HG02870 (cell line): ENCODE measurements around the gene HMGN2.
A peak's percentile ranks its signal among the peaks of the same experiment; 100 is the strongest.
"Not testable (repeated sequence)": the region's sequence is repeated elsewhere in the genome, so short reads cannot be mapped to it uniquely, and the experiment has no call there.

Source experiments
- ATAC-seq: cut with Tn5 transposase; IDR thresholded peaks from one replicate; pipeline ENCODE4 v1.9.1; 2021; ENCODE audit warnings: mild to moderate bottlenecking, moderate library complexity; ENCODE audit not compliant: unreplicated experiment

Gene HMGN2

DNA sequence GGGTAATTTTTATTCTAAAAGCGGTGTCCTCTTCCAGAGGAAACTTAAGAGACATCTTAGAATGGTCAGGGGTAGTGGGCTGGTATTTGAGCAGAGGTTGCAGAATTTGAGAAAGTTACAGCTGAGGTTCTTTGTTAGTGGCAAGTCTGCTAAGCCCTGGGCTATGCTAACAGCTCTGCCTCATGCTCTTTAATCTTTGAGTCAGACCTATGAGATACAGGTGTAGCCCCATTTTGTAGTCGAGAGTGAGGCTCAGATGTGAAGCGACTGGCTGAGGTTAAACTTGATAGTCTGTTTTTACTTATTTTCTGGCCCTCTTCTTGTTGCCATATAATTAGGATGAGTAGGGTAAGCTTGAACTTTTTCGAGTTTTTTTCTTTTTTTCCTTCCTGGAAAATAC is 4.7 kb downstream of the HMGN2 start:
- no peak for ATAC-seq

DNA sequence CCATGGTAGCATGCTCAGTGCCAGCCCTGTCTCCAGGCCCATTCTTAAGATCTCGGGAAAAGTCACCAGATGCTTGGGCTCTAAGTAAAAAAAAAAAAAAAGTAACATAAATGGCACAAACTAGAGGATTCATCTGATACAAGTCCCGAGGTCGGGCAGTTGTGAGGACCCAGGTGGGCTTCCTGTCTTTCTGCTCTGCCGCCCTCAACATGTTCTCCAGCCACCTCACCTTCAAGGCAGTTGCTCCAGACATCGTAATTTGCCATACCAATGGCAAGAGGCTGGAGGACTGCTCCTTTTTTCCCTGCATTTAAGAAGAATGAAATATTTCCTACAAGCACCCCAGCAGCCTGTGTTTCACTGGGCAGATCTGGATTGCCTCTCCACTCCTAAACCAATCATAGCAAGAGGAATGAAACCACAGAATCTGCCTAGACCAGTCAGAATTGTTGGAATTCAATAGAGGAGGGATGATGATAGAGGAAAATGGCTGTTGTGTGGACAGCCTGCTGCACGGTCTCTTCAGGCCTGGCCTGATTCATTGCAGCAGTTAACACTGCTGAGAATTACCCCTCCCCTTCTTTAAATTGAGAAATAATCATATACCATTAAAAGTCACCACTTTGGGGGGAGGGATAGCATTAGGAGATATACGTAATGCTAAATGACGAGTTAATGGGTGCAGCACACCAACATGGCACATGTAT is 5.4 kb downstream of the HMGN2 start:
- ATAC-seq, result no peak

DNA sequence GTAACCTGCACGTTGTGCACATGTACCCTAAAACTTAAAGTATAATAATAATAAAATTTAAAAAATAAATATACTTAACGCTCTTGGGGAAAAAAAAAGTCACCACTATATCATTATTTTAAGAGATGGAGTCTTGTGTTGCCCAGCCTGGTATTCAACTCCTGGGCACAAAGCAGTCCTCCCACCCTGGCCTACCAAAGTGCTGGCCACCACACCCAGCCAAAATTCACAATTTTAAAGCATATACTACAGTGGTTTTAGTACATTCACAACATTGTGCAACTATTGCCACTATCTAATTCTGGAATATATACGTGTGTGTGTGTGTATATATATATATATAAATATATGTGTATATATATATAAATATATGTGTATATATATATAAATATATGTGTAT is 5.9 kb downstream of the HMGN2 start:
- ATAC-seq, result no peak

DNA sequence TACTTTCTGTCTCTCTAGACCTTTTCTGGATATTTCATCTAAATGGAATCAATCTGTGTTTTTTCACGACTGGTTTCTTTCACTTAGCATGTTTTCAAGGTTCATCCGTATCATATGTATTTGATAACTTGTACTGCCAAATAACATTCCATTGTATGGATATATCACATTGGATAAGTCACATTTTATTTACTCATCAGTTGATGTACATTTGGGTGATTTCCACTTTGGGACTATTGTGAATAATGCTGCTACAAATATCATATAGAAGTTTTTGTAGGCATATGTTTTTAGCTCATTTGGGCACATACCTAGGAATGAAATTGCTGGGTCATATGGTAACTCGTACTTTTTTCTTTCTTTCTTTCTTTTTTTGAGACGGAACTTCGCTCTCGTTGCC is 6.7 kb downstream of the HMGN2 start:
- no peak for ATAC-seq

DNA sequence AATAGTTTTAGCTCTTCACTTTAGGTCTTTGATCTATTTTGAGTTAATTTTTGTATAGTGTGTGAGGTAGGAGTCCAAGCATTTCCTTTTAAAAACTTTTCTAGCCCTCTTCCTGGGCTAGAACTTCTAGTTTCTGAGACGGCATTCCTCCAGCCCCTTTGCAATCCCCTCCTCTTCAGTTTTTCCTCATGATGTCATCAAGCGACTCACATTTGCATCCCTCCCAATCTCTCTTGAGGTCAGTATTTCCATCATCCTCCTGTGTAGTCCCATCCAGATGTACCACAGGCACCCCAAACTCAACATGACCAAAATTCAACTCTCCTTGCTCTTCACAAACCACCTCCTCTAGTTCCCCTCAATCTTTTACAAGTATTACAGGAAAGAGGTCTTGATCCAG is 10.7 kb downstream of the HMGN2 start:
- ATAC-seq, result no peak

DNA sequence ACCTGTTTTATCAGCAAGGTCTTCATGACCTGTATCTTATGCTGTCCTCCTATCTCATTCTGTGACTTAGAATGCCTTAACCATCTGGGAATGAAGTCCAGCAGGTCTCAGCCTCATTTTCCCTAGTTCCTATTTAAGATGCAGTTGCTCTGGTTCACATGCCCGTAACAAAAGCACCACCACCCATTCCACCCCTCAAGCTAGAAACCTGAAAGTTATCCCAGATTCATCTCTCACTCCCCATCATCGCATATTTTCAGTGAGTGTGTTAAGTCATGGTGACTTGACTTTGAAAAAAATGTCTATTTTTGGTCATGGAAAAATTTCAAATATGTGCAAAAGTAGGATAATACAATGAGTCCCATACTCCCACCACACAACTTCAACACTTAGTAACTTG is 11.7 kb downstream of the HMGN2 start:
- no peak for ATAC-seq

DNA sequence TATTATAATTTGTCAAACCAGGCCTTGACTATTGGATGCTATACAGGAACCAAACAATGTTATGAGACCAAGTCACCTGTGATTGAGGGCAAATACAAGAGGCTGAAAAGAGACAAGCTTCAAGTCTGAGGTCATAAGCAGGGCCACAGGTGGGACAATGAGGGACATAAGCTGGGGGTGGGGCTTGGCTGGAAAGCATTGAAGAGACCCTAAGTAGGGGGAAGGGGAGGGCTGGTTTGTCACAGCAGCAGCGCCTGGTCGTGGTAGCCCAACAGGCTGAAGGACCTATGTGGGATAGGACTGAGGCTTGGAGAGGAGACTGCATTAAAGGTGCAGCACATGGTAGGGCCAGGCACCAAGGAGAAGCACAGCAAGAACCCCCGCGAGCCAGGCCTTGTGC is 17.9 kb downstream of the HMGN2 start:
- no peak for ATAC-seq

DNA sequence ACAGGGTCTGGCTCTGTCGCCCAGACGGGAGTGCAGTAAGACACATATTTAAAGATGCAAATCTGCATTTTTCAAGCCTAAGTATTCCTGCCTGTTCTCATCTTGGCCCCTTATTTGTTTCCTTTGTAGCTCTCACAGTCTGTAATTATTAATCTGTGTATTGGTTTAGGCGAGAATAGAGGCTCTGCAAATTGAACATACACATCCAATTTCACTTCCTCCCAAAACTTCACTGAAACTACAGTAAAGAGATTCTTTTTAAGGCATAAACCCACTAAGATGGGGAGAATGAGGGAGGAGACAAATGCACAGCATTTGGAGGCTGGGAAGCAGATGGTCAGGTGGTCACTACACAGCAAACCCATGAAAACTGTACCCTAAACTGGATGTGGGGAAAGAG is 21.0 kb downstream of the HMGN2 start:
- no peak for ATAC-seq

DNA sequence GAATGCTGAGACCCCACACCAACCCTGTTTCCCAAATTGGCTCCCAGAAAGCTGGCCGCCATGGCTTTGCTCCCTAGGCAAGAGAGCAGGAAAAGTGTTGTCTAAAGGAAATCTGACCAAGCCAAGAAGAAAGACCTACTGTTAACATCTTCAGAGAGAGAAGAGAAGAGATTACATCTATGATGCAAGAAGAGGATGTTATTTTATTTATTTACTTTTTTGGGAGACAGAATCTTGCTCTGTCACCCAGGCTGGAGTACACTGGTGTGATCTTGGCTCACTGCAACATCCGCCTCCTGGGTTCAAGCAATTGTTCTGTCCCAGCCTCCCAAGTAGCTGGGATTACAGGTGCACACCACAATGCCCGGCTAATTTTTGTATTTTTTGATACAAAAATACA is 21.7 kb downstream of the HMGN2 start:
- ATAC-seq, result no peak

DNA sequence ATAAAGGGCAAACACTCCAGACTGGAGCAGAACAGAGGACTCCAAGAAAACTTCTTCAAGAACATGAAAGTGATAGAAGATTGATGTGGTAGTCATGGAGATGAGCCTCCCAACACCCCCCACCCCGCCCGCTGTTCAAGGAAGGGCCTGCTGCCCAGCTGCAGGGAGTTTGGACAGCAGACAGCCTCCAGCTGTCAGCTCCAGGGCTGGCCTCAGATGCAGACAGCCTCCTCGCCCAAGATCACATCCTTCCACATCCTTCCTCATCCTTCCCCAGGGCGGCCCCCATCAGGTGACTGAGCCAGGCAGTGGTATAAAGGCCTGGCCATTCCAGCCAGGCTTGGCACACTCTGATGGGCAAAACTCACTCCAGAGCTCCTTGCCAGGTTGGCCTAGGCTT is 24.6 kb downstream of the HMGN2 start:
- no peak for ATAC-seq

DNA sequence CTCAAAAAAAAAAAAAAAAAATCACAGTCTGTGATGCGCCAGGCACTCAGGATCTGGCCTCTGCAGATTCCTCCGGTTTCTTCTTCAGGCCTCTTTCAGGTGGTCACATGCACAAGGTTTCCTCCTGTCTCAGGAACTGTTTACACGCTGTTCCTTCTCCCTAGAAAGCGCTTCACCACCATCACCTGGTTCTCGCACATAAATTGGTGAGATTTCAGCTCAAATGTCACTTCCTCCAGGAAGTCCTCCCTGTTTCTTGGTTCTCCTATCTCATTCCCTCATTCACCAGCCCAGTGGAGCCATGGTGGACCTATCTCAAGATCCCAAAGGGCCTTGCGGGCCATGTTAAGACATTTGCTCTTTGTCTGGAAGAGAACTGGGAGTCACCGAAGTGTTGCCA is 26.7 kb downstream of the HMGN2 start:
- ATAC-seq, result no peak

DNA sequence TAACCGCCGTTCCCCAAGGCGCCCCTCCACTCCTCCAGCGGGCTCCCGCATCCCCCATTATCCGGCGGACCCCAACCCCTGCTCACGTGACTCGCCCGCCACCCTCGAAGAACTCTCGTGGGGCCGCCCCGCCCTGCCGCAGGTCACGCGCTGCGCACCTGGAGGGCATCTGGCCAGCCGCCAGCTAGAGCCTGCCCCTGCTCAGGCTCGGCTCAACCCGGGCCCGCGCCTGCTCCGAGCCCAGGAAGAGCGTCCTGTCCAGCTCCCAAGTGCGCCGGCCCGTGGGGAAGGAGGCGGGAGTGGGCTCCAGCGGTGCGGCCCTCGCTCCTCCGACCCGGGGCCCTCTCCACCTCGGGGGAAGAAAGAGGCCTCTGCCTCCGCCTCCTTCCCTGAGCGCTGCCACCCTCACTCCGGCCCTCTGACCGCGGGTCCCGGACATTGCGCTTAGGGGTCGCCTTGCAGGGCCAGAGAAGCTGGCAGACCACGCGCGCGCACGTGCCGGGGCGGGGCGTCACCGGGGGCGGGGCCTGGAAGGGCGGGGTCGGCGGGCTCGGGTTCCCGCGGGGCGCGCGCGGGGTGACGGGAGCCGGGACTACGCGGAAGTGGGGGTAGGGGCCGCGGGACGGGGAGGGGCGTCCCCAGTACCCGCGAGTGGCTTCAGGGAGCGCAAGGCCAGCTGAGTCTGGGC is 28.4 kb downstream of the HMGN2 start:
- peak; percentile 61 for ATAC-seq

DNA sequence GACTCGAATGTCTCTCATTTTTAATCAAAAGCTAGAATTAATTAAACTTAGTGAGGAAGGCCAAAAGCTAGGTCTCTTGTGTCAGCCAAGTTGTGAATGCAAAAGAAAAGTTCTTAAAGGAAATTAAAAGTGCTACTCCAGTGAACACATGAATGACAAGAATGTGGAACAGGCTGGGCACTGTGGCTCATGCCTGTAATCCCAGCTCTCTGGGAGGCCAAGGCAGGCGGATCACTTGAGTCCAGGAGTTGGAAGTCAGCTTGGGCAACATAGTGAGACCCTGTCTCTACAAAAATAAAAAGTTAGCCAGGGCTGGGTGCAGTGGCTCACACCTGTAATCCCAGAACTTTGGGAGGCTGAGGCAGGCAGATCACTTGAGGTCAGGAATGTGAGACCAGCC is 38.5 kb downstream of the HMGN2 start:
- ATAC-seq, result not testable (repeated sequence)

DNA sequence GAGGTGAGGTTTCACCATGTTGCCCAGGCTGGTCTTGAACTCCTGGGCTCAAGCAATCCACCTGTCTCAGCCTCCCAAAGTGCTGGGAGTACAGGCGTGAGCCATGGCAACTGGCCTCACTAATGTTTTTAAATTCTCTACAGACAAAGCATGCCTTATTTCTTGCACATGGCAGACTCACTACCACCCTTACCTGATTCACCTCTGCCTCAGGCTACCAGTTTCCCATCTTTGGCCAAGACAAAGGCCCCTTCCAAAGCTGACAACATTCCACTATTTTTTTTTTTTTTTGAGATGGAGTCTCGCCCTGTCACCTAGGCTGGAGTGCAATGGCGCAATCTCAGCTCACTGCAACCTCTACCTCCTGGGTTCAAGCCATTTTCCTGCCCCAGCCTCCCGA is 43.6 kb downstream of the HMGN2 start:
- not testable (repeated sequence) for ATAC-seq

DNA sequence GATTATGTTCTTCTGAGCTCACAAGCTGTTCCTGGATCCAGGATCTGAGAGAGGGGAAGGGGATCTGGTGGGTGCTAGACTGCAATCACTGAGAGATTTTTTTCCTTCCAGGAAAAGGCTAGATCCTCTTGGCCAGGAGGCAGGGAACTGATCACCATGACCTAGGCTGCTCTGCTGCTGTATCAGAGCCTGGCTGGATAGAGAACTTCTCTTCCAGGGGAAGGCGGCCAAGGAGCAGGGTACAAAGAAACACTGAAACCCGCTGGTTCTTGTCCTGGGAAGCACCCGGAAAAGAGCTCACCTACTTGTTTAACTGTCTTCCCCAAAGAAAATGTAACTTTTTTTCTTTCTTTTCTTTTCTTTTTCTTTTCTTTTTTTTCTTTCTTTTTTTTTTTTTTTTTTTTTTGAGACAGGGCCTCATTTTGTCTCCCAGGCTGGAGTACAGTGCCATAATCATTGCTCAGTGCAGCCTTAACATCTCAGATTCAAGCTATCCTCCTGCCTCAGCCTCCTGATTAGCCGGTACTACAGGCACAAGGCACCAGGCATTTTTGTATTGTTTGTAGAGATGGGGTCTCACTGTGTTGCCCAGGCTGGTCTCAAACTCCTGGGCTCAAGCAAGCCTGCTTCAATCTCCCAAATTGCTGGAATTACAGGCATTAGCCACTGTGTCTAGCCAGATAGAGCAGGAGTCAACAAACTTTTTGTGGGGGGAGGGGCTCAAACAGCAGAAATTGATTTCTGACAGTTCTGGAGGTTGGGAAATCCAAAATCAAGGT is 44.9 kb downstream of the HMGN2 start:
- ATAC-seq, result no peak

DNA sequence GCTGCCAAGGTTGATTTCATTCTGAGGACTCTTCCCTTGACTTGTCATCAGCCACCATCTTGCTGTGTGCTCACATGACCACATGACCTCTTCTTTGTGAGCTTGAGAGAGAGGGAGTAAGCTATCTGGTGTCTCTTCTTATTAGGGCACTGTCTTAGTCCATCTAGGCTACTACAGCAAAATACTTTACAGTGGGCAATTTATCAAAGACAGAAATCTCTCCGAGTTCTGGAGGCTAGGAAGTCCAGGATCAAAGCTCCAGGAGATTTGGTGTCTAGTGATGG is 45.5 kb downstream of the HMGN2 start:
- ATAC-seq, result no peak

DNA sequence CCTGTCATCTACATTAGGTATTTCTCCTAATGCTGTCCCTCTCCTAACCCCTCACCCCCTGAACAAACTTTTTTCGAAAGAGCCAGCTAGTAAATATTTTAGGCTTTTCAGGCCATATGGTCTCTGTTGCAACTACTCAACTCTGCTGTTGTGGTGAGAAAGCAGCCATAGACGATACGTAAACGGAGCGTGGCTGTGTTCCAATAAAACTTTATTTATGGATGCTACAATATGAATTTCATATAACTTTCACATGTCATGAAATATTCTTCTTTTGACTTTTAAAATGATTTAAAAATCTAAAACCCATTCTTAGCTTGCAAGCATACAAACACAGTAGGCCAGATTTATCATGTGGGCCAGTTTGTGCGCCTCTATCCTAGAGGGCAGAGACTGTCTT is 46.1 kb downstream of the HMGN2 start:
- ATAC-seq, result no peak

DNA sequence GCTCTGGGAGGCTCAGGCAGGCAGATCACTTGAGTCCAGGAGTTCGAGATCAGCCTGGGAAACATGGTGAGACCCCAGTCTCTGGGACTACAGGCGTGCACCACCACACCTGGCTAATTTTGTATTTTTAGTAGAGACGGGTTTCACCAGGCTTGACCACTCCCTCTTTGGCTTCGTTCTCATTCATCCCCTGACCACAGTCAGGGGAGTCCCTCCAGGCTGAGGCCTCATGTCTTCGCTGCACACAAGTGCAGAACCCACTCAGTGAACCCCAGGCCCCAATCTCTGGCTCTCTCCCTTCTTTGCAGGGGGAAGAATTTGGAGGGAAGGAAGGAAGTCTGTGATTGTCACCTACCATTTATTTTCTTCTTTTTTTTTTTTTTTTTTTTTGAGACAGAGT is 48.1 kb downstream of the HMGN2 start:
- ATAC-seq, result no peak

DNA sequence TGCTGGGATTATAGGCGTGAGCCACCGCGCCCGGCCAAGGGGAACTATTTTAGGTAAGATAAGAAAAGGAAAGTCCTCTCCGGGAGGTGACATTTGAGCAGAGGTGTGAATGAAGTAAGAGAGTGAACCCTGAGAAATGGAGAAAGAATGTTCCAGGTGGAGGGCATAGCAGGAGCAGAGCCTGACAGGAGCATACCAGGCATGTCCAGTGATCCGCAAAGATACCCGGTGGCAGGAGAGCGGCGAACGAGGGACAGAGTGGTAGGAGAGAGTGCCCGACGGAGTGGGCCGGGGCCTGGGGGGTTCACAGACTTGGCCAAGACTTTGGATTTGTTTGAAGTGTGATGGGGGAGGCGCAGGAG is 49.4 kb downstream of the HMGN2 start:
- ATAC-seq, result no peak

DNA sequence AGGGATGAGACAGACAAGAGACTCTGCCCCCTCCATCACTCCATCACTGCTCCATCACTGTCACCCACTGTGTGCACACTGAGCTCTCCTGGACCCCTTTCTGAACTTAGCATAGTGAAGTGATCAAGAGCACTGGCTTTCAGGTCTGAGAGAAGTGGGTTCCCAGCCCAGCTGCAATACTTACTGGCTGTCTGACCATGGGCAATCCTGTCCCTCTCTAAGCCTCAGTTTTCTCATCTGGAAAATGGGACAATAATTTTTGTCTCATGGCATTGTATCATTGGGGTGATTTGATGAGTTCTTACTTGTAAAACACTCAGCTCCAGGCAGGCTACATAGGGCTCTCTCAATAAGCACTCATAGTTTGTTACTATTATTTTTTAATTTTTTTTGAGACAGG is 49.8 kb downstream of the HMGN2 start:
- ATAC-seq, result no peak

DNA sequence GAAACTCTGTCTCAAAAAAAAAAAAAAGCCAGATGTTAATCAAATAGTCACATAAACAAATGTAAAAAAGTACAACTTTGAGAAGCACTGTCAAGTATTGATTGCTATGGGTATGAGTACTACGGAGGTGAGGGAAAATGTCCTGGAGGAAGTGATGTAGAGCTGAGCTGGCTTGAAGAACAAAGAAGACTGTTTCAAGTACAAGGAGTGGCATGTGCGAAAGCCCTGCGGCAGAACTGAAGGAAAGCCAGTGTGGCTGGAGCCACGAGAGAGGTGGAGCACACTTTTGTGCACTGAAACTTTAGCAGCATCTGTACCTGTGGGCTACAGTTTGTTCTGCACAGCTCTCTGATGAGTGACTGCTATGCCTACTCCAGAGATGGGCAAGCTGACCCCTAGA is 51.9 kb downstream of the HMGN2 start:
- no peak for ATAC-seq
